ENCODE measurements around the gene SLC6A19.

GRCh38 chr5:1189269-1189668 lies 12.1 kb upstream of the SLC6A19 start:
- no peak for TF ChIP-seq MAX (IDR thresholded peaks at IDR 0.05)
- TF ChIP-seq CTCF (IDR thresholded peaks at IDR 0.05; ENCODE audit: low read depth, low read length, missing input control): no peak
- TF ChIP-seq ATF3 (IDR thresholded peaks at IDR 0.05): no peak
- no peak for TF ChIP-seq JUND (IDR thresholded peaks at IDR 0.05)
- TF ChIP-seq, protein P1, sequence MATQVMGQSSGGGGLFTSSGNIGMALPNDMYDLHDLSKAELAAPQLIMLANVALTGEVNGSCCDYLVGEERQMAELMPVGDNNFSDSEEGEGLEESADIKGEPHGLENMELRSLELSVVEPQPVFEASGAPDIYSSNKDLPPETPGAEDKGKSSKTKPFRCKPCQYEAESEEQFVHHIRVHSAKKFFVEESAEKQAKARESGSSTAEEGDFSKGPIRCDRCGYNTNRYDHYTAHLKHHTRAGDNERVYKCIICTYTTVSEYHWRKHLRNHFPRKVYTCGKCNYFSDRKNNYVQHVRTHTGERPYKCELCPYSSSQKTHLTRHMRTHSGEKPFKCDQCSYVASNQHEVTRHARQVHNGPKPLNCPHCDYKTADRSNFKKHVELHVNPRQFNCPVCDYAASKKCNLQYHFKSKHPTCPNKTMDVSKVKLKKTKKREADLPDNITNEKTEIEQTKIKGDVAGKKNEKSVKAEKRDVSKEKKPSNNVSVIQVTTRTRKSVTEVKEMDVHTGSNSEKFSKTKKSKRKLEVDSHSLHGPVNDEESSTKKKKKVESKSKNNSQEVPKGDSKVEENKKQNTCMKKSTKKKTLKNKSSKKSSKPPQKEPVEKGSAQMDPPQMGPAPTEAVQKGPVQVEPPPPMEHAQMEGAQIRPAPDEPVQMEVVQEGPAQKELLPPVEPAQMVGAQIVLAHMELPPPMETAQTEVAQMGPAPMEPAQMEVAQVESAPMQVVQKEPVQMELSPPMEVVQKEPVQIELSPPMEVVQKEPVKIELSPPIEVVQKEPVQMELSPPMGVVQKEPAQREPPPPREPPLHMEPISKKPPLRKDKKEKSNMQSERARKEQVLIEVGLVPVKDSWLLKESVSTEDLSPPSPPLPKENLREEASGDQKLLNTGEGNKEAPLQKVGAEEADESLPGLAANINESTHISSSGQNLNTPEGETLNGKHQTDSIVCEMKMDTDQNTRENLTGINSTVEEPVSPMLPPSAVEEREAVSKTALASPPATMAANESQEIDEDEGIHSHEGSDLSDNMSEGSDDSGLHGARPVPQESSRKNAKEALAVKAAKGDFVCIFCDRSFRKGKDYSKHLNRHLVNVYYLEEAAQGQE (IDR thresholded peaks at IDR 0.05): no peak
- no peak for TF ChIP-seq GABPA (IDR thresholded peaks at IDR 0.05 in 1 of 2, conservative IDR thresholded peaks at IDR 0.05 in 1 of 2)
- no peak for TF ChIP-seq NR2F2 (IDR thresholded peaks at IDR 0.05)
- TF ChIP-seq FOXA2 (IDR thresholded peaks at IDR 0.05): no peak
